Gastroesophageal sphincter (tissue), 4 donors: ENCODE results near the gene DOK5. TPM values are rescaled to one million over a fixed set of nuclear protein-coding genes. Genes with fewer than 3 reads are reported as not detected.
"Not testable (repeated sequence)": the region's sequence is repeated elsewhere in the genome, so short reads cannot be mapped to it uniquely, and the experiment has no call there.

Source experiments
- ATAC-seq: fragments of 150-250 bp; one replicate; pipeline ENCODE4 v1.9.1; 2016; ENCODE audit warnings: mild to moderate bottlenecking, moderate library complexity
- H3K27ac ChIP-seq, 4 donors: fragments of 200-600 bp; sonication (generic) in 3 of 4; 1 replicate in 3 of 4; 2 replicates in 1 of 4; pipeline ENCODE4 v1.5.1; 2016 to 2019
- H3K27me3 ChIP-seq: fragments of 200-600 bp; sonication (generic); one replicate; pipeline ENCODE4 v1.5.1; 2019
- H3K36me3 ChIP-seq, 2 donors: fragments of 200-600 bp; sonication (generic); one replicate each; pipeline ENCODE4 v1.5.1; 2019; ENCODE audit warnings: control low read depth in 1 of 2
- H3K4me1 ChIP-seq, 3 donors: fragments of 200-600 bp; sonication (generic); 1 replicate in 2 of 3; 2 replicates in 1 of 3; pipeline ENCODE4 v1.5.1; 2016 to 2019; ENCODE audit warnings: control low read depth in 2 of 3
- H3K4me3 ChIP-seq, 2 donors: fragments of 200-600 bp; sonication (generic); one replicate each; pipeline ENCODE4 v1.5.1; 2019; ENCODE audit warnings: mild to moderate bottlenecking in 1 of 2, moderate library complexity in 1 of 2
- H3K9me3 ChIP-seq, 3 donors: fragments of 200-600 bp; sonication (generic); one replicate each; pipeline ENCODE4 v1.5.1; 2017 to 2019; ENCODE audit warnings: control low read depth in 2 of 3
- EP300 ChIP-seq: sonication (generic); formaldehyde crosslinking; IDR thresholded peaks from one replicate; pipeline ENCODE4 v1.6.1; 2017; ENCODE audit warnings: antibody characterized with exemption, mild to moderate bottlenecking
- POLR2A ChIP-seq, 2 donors: fragments of 450-650 bp; IDR thresholded peaks; one replicate each; pipeline ENCODE4 v1.6.1; 2017; ENCODE audit warnings: antibody characterized with exemption in 2 of 2, mild to moderate bottlenecking in 2 of 2, moderate library complexity in 1 of 2
- POLR2AphosphoS5 ChIP-seq: sonication (generic); formaldehyde crosslinking; IDR thresholded peaks from one replicate; pipeline ENCODE4 v1.6.1; 2017; ENCODE audit warnings: antibody characterized with exemption
- WGBS, 2 donors: methylation state at CpG; one replicate each; pipeline ENCODE4 v1.1.5; 2018; ENCODE audit warnings: low coverage in 1 of 2; 5-methylcytosine and 5-hydroxymethylcytosine counted together
- total RNA-seq, 4 donors: library from RNA; depleted of rRNA; stranded (reverse); fragments of >200 nt; gene quantifications; one replicate each; pipeline ENCODE4 v1.1.0, GENCODE V29; 2016
- TF ChIP-seq, protein P1 (sequence below), 4 experiments: fragments of 200-600 bp in 2 of 4; fragments of 450-650 bp in 2 of 4; sonication (generic) in 1 of 4; IDR thresholded peaks; one replicate each; pipeline ENCODE4 v1.5.1; 2017 to 2019; ENCODE audit warnings: antibody characterized with exemption in 4 of 4, mild to moderate bottlenecking in 2 of 4, moderate library complexity in 2 of 4

The DOK5 gene
- total RNA-seq, 4 donors from 2014 or later: 0.62 to 2.7 (median 1.4) TPM

DNA sequence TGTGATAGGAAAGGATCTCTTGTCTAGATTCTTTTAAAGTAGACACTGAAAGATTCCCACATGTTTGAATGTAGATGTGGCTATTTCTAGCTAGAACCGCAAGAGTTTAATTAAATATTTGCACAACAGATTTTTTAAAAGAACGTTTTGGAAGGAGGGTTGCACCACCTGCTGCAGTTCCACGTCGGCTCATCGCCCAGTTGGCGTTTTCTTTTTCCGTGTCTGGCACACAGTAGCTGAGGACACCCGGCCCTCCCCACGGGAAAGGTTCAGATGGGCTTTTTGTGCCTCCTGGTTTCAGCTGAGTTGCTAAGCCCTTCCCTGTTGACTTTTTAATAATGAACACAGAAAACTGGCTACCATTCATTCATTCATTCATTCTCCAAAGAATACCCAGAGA is 41.8 kb upstream of the DOK5 start:
- Histone ChIP-seq H3K4me1 (no peaks in the 10 kb centered on the region), H3K36me3 (no peaks in the 10 kb centered on the region), H3K27me3 (no peaks in the 10 kb centered on the region), H3K9me3 (no peaks in the 10 kb centered on the region), H3K4me3 (no peak overlapping the region), H3K27ac (no peak overlapping the region)
- WGBS, 2 donors: 49 to 64% methylated on average over 7 to 9 of the region's 9 CpGs
- ATAC-seq: no peak
- TF ChIP-seq, protein P1, sequence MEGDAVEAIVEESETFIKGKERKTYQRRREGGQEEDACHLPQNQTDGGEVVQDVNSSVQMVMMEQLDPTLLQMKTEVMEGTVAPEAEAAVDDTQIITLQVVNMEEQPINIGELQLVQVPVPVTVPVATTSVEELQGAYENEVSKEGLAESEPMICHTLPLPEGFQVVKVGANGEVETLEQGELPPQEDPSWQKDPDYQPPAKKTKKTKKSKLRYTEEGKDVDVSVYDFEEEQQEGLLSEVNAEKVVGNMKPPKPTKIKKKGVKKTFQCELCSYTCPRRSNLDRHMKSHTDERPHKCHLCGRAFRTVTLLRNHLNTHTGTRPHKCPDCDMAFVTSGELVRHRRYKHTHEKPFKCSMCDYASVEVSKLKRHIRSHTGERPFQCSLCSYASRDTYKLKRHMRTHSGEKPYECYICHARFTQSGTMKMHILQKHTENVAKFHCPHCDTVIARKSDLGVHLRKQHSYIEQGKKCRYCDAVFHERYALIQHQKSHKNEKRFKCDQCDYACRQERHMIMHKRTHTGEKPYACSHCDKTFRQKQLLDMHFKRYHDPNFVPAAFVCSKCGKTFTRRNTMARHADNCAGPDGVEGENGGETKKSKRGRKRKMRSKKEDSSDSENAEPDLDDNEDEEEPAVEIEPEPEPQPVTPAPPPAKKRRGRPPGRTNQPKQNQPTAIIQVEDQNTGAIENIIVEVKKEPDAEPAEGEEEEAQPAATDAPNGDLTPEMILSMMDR (IDR thresholded peaks at IDR 0.05): no peak
- TF ChIP-seq EP300 (no peak), POLR2A (IDR thresholded peaks at IDR 0.05) (no peak), POLR2AphosphoS5 (no peak)

- WGBS, 2 donors: 75 to 92% methylated on average over 4 to 6 of the region's 7 CpGs
- no peak overlapping the region for H3K27ac ChIP-seq
These were observed 41.2 kb upstream of the DOK5 start for GRCh38 chr20:54434196-54434595.

DNA sequence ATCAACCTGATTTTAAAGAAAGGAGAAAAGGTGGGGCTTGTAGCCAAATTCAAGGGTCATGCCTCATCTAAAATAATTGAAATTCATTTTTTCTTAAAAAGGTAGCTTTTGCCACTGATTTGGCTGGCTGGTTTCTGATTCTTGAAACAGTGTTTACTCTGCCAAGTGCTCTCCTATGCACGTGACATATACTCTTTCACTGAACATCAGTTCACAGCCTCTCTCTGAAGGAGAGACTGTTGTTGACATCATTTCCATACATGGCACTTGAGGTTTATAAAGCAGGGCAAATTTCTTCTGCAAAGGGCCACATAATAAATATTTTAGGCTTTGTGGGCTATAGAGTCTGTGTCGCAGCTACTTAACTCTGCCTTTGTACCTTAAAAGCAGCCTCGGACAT is 40.4 kb upstream of the DOK5 start:
- Histone ChIP-seq H3K4me3 (no peak overlapping the region), H3K9me3 (no peaks in the 10 kb centered on the region), H3K27me3 (no peaks in the 10 kb centered on the region), H3K4me1 (no peaks in the 10 kb centered on the region), H3K27ac (no peak overlapping the region), H3K36me3 (no peaks in the 10 kb centered on the region)
- TF ChIP-seq POLR2A (IDR thresholded peaks at IDR 0.05) (no peak), POLR2AphosphoS5 (no peak), EP300 (no peak)
- TF ChIP-seq, protein P1 (IDR thresholded peaks at IDR 0.05): no peak
- ATAC-seq: no peak
- WGBS, 2 donors: 73 to 90% methylated on average over 2 to 3 of the region's 3 CpGs

More at GRCh38 chr20:54434196-54434595, 41.2 kb upstream of the DOK5 start:
- Histone ChIP-seq H3K27me3 (no peaks in the 10 kb centered on the region), H3K4me1 (no peaks in the 10 kb centered on the region), H3K36me3 (no peaks in the 10 kb centered on the region), H3K4me3 (no peak overlapping the region), H3K9me3 (no peaks in the 10 kb centered on the region)
- TF ChIP-seq POLR2AphosphoS5: no peak
- TF ChIP-seq, protein P1 (IDR thresholded peaks at IDR 0.05): no peak
- TF ChIP-seq EP300: no peak
- no peak for TF ChIP-seq POLR2A (IDR thresholded peaks at IDR 0.05)
- ATAC-seq: no peak

GRCh38 chr20:54436410-54436809 is 39.0 kb upstream of the DOK5 start:
- H3K27me3 ChIP-seq, H3K27ac ChIP-seq, ATAC-seq, H3K36me3 ChIP-seq, H3K4me3 ChIP-seq, H3K9me3 ChIP-seq, H3K4me1 ChIP-seq: not testable (repeated sequence)
- 95 to 96% methylated on average over 7 to 8 of the region's 8 CpGs for WGBS, 2 donors

- no peak overlapping the region for H3K27ac ChIP-seq
- H3K4me1 ChIP-seq: no peaks in the 10 kb centered on the region
- TF ChIP-seq EP300 (no peak), POLR2AphosphoS5 (no peak), POLR2A (IDR thresholded peaks at IDR 0.05) (no peak)
- TF ChIP-seq, protein P1 (IDR thresholded peaks at IDR 0.05): no peak
- ATAC-seq: no peak
- H3K27me3 ChIP-seq: no peaks in the 10 kb centered on the region
- H3K4me3 ChIP-seq: no peak overlapping the region
- no peaks in the 10 kb centered on the region for H3K9me3 ChIP-seq
- no peaks in the 10 kb centered on the region for H3K36me3 ChIP-seq
- 65 to 83% methylated on average over 4 to 5 of the region's 5 CpGs for WGBS, 2 donors
These were observed 37.2 kb upstream of the DOK5 start for GRCh38 chr20:54438166-54438565.
